Measurements from ENCODE around the gene PDK2. TPM values are rescaled to one million over a fixed set of nuclear protein-coding genes. Genes with fewer than 3 reads are reported as not detected.

The PDK2 gene
- total RNA-seq, 1 experiment from 2014 or later: 112 TPM

DNA sequence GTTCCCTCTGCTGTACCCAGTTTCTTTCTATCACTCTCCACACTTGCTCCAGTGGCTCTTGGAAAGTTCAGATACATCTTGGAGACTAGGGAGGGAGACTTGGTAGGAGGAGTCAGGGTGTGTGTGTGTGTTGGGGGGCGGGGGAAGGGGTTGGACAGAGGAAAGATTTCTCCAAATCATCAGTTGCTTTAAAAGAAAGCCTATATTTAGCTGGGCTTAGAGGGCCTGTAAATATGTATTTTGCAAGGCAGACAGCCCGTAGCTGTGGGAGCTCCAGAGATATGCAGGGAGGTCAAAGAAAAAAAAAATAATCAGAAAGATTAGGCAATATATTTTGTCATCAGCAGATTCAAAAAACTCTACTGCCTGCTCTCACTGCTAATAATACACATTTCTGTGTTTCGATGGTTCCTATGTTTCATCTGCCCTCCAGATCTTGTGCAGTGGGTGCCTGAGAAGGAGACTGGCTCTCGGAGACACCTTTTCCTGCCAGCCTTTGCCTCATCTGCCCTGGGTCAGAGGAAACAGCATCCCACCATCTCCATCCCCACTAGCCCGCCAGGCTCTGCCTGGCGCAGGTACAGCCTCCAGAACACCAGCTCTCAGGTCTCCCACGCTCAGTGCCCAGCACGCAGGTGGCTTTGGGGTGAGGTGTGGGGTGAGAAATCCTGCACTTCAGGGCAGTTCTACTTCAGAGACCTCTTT lies 60.1 kb downstream of the PDK2 start:
- no peak for DNase-seq (ENCODE audit: low spot score)
- in situ Hi-C loops (cut with HindIII; ENCODE audit: low sequenced_read_pairs): no loop called here

DNA sequence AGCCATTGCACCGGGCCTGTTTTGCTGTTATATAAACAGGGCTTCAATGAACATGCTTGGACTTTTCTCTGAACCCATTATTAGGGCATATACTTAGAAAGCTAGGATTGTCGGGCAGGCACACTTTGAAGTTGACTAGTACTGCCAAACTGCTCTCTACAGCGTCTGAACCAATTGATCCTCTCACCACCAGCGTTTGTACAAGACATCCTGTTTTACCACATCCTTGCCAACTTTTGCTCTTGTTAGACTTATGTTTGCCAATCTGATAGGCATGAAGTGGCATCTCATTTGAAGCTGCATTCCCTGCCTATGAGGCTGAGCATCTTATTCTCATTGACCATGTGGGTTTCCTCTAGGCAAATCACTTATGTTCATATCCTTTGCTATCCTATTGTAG lies 62.7 kb downstream of the PDK2 start:
- in situ Hi-C loops (cut with HindIII; ENCODE audit: low sequenced_read_pairs): no loop called here
- no peak for DNase-seq (ENCODE audit: low spot score)

DNA sequence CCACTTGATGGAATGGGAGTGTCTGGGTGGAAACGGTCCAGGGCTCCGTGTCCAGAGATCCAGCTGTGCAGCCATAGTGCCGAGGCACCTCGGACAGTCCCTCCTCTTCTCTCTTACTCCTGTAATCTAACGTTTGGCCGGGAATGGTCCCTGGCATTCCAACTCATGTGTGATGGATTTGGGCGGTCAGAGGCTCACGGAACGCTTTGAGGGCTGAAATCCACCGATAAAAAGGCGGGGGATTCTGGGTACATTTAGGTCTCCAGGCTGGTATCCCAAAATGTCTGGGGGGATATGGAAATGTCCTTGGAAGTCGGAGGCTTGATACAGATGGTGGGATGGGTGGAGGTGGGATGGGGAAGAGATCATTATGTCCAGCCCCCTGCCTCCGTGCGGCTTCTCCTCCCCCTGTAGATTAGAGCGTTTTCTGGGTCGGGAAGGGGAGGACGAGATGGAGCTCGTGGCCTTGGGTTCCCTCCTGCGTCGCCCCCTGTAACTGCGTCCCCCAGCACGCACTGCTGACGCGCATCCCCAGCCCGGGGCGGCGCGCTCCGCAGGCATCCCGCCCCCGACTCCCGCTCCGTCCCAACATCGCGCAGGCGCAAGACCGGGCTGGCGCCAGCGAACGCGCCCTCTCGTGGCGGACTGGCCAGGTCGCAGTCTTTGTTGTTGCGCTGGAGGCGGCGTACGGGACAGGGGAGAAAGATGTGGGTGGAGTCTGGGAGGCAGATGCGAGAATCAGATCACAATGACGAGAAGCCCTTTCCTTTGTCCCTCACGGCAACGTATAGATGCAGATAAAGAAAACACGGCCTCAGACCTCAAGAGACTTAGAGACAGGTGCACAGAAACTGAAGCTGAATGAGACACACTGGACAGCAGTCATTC lies 66.1 kb downstream of the PDK2 start:
- peak; percentile 90 for DNase-seq (ENCODE audit: low spot score)
- in situ Hi-C loops (cut with HindIII; ENCODE audit: low sequenced_read_pairs): no loop called here

Other genes with a start within 250 kb of the PDK2 start
- 0.92 TPM in 1 of 2 replicates, not detected in the other for gene TAC4, start 247.3 kb upstream of the PDK2 start, total RNA-seq (2014; rRNA removed; shearing (Covaris generic))
- 22.6 and 23.7 TPM in 2 replicates for gene DLX4, start 126.2 kb upstream of the PDK2 start, total RNA-seq (2014; rRNA removed; shearing (Covaris generic))
- 6.3 and 11.2 TPM in 2 replicates for gene DLX3, start 100.1 kb upstream of the PDK2 start, total RNA-seq (2014; rRNA removed; shearing (Covaris generic))
- gene ITGA3, start 39.2 kb upstream of the PDK2 start, total RNA-seq (2014; rRNA removed; shearing (Covaris generic)): 12.2 and 14.5 TPM in 2 replicates
- 7.5 and 8.4 TPM in 2 replicates for gene SAMD14, start 34.8 kb downstream of the PDK2 start, total RNA-seq (2014; rRNA removed; shearing (Covaris generic))
- gene PPP1R9B, start 55.3 kb downstream of the PDK2 start, total RNA-seq (2014; rRNA removed; shearing (Covaris generic)): 49.7 and 59.6 TPM in 2 replicates
- gene SGCA, start 70.7 kb downstream of the PDK2 start, total RNA-seq (2014; rRNA removed; shearing (Covaris generic)): 19.0 and 49.0 TPM in 2 replicates
- 72.4 and 86.8 TPM in 2 replicates for gene COL1A1, start 106.3 kb downstream of the PDK2 start, total RNA-seq (2014; rRNA removed; shearing (Covaris generic))
- 1.2 and 4.2 TPM in 2 replicates for gene TMEM92, start 179.1 kb downstream of the PDK2 start, total RNA-seq (2014; rRNA removed; shearing (Covaris generic))